Endothelial cell of umbilical vein (primary cell): Measurements from ENCODE around the gene SLC9C1. TPM values are rescaled to one million over a fixed set of nuclear protein-coding genes. Genes with fewer than 3 reads are reported as not detected.

Source experiments
- BruUV-seq: library from RNA; stranded (reverse); fragments of 400-500 nt; replicated peaks from 2 replicates; lab custom pipeline; 2021; lab: Mats Ljungman, UMichigan
- CTCF ChIA-PET: fragments of 300-600, 350-600 bp; sonication (Branson Sonifier 250); formaldehyde crosslinking; loops from one replicate; lab custom pipeline; 2021; ENCODE audit warnings: antibody characterized with exemption, inconsistent platforms; lab: Charles Lee
- POLR2A ChIA-PET: fragments of 300-600, 350-600 bp; sonication (Branson Sonifier 250); formaldehyde crosslinking; loops from one replicate; lab custom pipeline; 2021; ENCODE audit warnings: antibody characterized with exemption, inconsistent platforms; lab: Charles Lee
- DNase-seq: peaks from one replicate; pipeline ENCODE4 v3.0.0-alpha.2; 2011; ENCODE audit warnings: low read depth, low spot score
- FAIRE-seq: peaks from 2 replicates; lab custom pipeline; 2011; peaks lifted over from hg19 to GRCh38; lab: Jason Lieb, UNC
- H2AFZ ChIP-seq: 2 replicates; pipeline ENCODE4 v1.6.0; 2012; ENCODE audit warnings: low read depth, low read length, control low read depth, inconsistent platforms
- H3K27ac ChIP-seq: 2 replicates; pipeline ENCODE4 v1.5.1; 2011; ENCODE audit warnings: low read depth, mild to moderate bottlenecking, control low read depth, low read length, moderate library complexity; ENCODE audit not compliant: insufficient read depth
- H3K27me3 ChIP-seq, 2 experiments: 2 replicates each; pipeline versions ENCODE4 v1.6.0 to v1.6.1; 2011; ENCODE audit warnings: low read length in 2 of 2, mixed read lengths in 1 of 2; ENCODE audit not compliant: control insufficient read depth in 2 of 2, insufficient read depth in 2 of 2
- H3K36me3 ChIP-seq, 2 experiments: 2 replicates in 1 of 2; 3 replicates in 1 of 2; pipeline ENCODE4 v1.5.1; 2011; ENCODE audit warnings: low read length in 2 of 2, mild to moderate bottlenecking in 1 of 2, moderate library complexity in 1 of 2; ENCODE audit not compliant: control insufficient read depth in 2 of 2, insufficient read depth in 2 of 2; ENCODE audit errors: extremely low read depth in 1 of 2
- H3K4me1 ChIP-seq: 3 replicates; pipeline ENCODE4 v1.5.1; 2011; ENCODE audit warnings: mild to moderate bottlenecking, low read length; ENCODE audit not compliant: control insufficient read depth, insufficient read depth; ENCODE audit errors: extremely low read depth
- H3K4me2 ChIP-seq: 2 replicates; pipeline ENCODE4 v1.6.1; 2011; ENCODE audit warnings: low read length, control low read depth, mixed read lengths; ENCODE audit not compliant: insufficient read depth
- H3K4me3 ChIP-seq, 3 experiments: fragments of 200-600 bp in 1 of 3; sonication (generic), shearing (Covaris generic) in 1 of 3; replicated peaks in 1 of 3; 2 replicates each; pipeline ENCODE4 v1.5.1; 2011 to 2016; ENCODE audit warnings: control low read depth in 3 of 3, low read length in 3 of 3, mild to moderate bottlenecking in 2 of 3, inconsistent platforms in 1 of 3, low read depth in 1 of 3, moderate library complexity in 1 of 3; ENCODE audit not compliant: insufficient read depth in 1 of 3
- H3K79me2 ChIP-seq: 2 replicates; pipeline ENCODE4 v1.6.0; 2012; ENCODE audit warnings: low read length, inconsistent platforms; ENCODE audit not compliant: control insufficient read depth, insufficient read depth
- H3K9ac ChIP-seq: replicated peaks from 2 replicates; pipeline ENCODE3; 2011; ENCODE audit warnings: low read length, control low read depth; ENCODE audit not compliant: insufficient read depth; ENCODE audit errors: extremely low read depth
- H3K9me1 ChIP-seq: replicated peaks from 3 replicates; pipeline ENCODE4 v1.6.0; 2011; ENCODE audit warnings: mild to moderate bottlenecking, low read length; ENCODE audit not compliant: control insufficient read depth, insufficient read depth; ENCODE audit errors: extremely low read depth
- H3K9me3 ChIP-seq: replicated peaks from 2 replicates; pipeline ENCODE4 v1.5.1; 2012; ENCODE audit warnings: low read length, inconsistent platforms; ENCODE audit not compliant: control insufficient read depth, insufficient read depth
- H4K20me1 ChIP-seq: replicated peaks from 2 replicates; pipeline ENCODE3; 2011; ENCODE audit warnings: mild to moderate bottlenecking, low read length; ENCODE audit not compliant: control insufficient read depth, insufficient read depth; ENCODE audit errors: extremely low read depth
- EZH2 ChIP-seq: IDR thresholded peaks from 2 replicates; pipeline ENCODE4 v1.6.1; 2012; ENCODE audit warnings: borderline replicate concordance, low read depth, mild to moderate bottlenecking, moderate library complexity, low read length, inconsistent platforms; ENCODE audit not compliant: severe bottlenecking
- FOS ChIP-seq: IDR thresholded peaks from 2 replicates; pipeline ENCODE4 v1.6.1; 2011; ENCODE audit warnings: mild to moderate bottlenecking, low read length, moderate library complexity, borderline replicate concordance; ENCODE audit not compliant: insufficient read depth
- GATA2 ChIP-seq: IDR thresholded peaks from 2 replicates; pipeline ENCODE4 v1.7.0; 2011; ENCODE audit warnings: low read depth, mild to moderate bottlenecking, moderate library complexity, mixed read lengths, low read length; ENCODE audit not compliant: insufficient read length, insufficient read depth
- JUN ChIP-seq: IDR thresholded peaks from 2 replicates; pipeline ENCODE4 v1.6.1; 2011; ENCODE audit warnings: borderline replicate concordance, low read depth; ENCODE audit not compliant: insufficient read length, insufficient read depth
- MYC ChIP-seq: IDR thresholded peaks from one replicate; pipeline ENCODE4 v1.6.1; 2011; ENCODE audit warnings: mild to moderate bottlenecking, low read depth, low read length
- POLR2A ChIP-seq: IDR thresholded peaks from 2 replicates; pipeline ENCODE4 v1.6.1; 2012; ENCODE audit warnings: low read depth, mild to moderate bottlenecking, control low read depth, low read length
- POLR2AphosphoS5 ChIP-seq: IDR thresholded peaks from 2 replicates; pipeline ENCODE4 v1.6.1; 2012; ENCODE audit warnings: low read depth, mild to moderate bottlenecking, control low read depth, low read length, moderate library complexity; ENCODE audit not compliant: insufficient read depth
- dilution Hi-C: fragments of 300-500 bp; cut with MboI; formaldehyde crosslinking; loops from one replicate; pipeline ENCODE4 v1.15.0; 2019; ENCODE audit warnings: low sequenced_read_pairs; ENCODE audit not compliant: extremely low pct_ligation_motif_present
- intact Hi-C: fragments of 100-400 bp; cut with micrococcal nuclease; formaldehyde crosslinking; loops from one replicate; pipeline ENCODE4 v1.10.0; 2022
- polyA plus RNA-seq, 4 experiments: library from polyadenylated mRNA; depleted of rRNA in 3 of 4; stranded (reverse) in 3 of 4; unstranded in 1 of 4; fragments of >200 nt; gene quantifications; 2 replicates each; pipeline versions ENCODE4 v1.2.1 to v1.2.3, GENCODE V29; 2011 to 2012; ENCODE audit warnings: missing spikeins in 1 of 4
- total RNA-seq: library from RNA; stranded (reverse); gene quantifications from 2 replicates; pipeline ENCODE4 v1.2.3, GENCODE V29; 2021
- TF ChIP-seq, protein P1 (sequence below): IDR thresholded peaks from 2 replicates; pipeline ENCODE4 v1.6.1; 2011; ENCODE audit not compliant: insufficient read depth, insufficient read length
- TF ChIP-seq, protein P2 (sequence below), 2 donors: IDR thresholded peaks; 1 replicate in 1 of 2; 2 replicates in 1 of 2; pipeline ENCODE4 v1.5.1; 2011; ENCODE audit warnings: low read length in 2 of 2, mild to moderate bottlenecking in 2 of 2, moderate library complexity in 2 of 2, control low read depth in 1 of 2, inconsistent platforms in 1 of 2, low read depth in 1 of 2; ENCODE audit not compliant: insufficient read depth in 1 of 2; ENCODE audit errors: extremely low read depth in 1 of 2

SLC9C1 gene
- total and polyA plus RNA-seq, 2 donors (not counting 3 experiments of a cell fraction or from before 2014, with no cell fraction given): not detected

DNA sequence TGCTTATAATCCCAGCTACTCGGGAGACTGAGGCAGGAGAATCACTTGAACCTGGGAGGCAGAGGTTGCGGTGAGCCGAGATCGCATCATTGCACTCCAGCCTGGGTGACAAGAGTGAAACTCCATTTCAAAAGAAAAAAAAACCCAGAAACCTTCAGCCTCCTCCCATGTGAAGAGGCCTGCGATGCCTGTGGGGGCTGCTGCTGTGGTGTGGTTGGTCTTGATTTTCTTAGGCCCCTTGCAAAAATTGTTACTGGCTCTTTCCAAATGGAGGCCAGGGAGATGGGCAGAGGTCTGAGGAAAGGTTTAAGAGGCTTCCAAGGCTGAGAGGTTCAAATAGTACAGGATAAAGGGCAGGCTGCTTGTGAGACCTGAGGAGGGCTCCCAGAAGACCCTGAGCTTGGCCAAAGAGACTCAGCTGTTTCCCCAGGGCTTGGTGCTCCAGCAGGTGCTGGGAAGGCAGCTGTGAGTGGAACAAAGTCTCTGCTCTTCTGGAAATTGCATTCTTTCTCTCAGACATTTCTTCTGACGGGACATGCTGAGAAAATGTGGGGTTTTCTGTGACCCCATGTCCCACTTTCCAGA lies 179.3 kb downstream of the SLC9C1 start:
- Histone ChIP-seq H2AFZ (no peak overlapping the region), H3K9me1 (no peaks in the 10 kb centered on the region), H3K4me3 (no peak overlapping the region), H3K9me3 (no peaks in the 10 kb centered on the region), H3K9ac (no peak overlapping the region), H3K79me2 (no peaks in the 10 kb centered on the region), H3K36me3 (no peaks in the 10 kb centered on the region), H3K4me2 (no peak overlapping the region), H4K20me1 (no peaks in the 10 kb centered on the region), H3K27ac (no peak overlapping the region), H3K27me3 (no peaks in the 10 kb centered on the region), H3K4me1 (peaks cover 7% of the 10 kb centered on the region)
- FAIRE-seq (no peak), DNase-seq (no peak)
- BruUV-seq: no TSS peak
- ChIA-PET CTCF (no interaction called here), POLR2A (no interaction called here)
- dilution Hi-C loops: no loop called here
- intact Hi-C loops: loop anchor here (5.0 to 10.0 kb wide), 4 partner anchors 178 to 418 kb away; partner anchors contain the start of gene SLC9C1
- TF ChIP-seq JUN (no peak), POLR2A (no peak), FOS (no peak), MYC (no peak), GATA2 (no peak), POLR2AphosphoS5 (no peak), EZH2 (no peak)
- TF ChIP-seq, protein P1, sequence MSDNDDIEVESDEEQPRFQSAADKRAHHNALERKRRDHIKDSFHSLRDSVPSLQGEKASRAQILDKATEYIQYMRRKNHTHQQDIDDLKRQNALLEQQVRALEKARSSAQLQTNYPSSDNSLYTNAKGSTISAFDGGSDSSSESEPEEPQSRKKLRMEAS: no peak
- TF ChIP-seq, protein P2, sequence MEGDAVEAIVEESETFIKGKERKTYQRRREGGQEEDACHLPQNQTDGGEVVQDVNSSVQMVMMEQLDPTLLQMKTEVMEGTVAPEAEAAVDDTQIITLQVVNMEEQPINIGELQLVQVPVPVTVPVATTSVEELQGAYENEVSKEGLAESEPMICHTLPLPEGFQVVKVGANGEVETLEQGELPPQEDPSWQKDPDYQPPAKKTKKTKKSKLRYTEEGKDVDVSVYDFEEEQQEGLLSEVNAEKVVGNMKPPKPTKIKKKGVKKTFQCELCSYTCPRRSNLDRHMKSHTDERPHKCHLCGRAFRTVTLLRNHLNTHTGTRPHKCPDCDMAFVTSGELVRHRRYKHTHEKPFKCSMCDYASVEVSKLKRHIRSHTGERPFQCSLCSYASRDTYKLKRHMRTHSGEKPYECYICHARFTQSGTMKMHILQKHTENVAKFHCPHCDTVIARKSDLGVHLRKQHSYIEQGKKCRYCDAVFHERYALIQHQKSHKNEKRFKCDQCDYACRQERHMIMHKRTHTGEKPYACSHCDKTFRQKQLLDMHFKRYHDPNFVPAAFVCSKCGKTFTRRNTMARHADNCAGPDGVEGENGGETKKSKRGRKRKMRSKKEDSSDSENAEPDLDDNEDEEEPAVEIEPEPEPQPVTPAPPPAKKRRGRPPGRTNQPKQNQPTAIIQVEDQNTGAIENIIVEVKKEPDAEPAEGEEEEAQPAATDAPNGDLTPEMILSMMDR (IDR thresholded peaks at IDR 0.05; ENCODE audit: extremely low read depth in 1 of 2, insufficient read depth in 1 of 2, low read depth in 1 of 2, low read length in 2 of 2): no peak
